ENCODE data around the gene CLASP1.

The CLASP1 gene

DNA sequence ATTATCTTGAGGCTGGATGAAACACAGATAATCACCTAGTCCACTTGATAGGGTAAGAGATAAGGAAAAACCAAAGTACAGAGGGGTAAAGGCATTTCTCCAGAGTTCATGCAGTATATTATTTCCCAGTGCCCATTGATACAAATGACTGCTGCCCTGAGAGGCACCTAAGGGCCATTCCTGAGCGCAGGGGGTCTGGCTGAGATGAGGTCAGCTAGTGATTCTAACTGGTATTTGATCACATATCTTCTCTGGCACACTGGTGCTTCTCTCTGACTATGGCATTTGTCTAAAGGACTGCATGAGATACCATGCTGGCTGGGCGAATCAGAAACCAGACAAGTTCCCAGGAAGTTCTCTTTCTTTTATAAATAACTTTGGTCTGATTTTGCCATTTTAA, 291.0 kb downstream of the CLASP1 start:
- H3K4me3 ChIP-seq: no peak overlapping the region
- H3K27ac ChIP-seq: no peak overlapping the region
- no peak for DNase-seq (ENCODE audit: low spot score)
- TF ChIP-seq, protein P1, sequence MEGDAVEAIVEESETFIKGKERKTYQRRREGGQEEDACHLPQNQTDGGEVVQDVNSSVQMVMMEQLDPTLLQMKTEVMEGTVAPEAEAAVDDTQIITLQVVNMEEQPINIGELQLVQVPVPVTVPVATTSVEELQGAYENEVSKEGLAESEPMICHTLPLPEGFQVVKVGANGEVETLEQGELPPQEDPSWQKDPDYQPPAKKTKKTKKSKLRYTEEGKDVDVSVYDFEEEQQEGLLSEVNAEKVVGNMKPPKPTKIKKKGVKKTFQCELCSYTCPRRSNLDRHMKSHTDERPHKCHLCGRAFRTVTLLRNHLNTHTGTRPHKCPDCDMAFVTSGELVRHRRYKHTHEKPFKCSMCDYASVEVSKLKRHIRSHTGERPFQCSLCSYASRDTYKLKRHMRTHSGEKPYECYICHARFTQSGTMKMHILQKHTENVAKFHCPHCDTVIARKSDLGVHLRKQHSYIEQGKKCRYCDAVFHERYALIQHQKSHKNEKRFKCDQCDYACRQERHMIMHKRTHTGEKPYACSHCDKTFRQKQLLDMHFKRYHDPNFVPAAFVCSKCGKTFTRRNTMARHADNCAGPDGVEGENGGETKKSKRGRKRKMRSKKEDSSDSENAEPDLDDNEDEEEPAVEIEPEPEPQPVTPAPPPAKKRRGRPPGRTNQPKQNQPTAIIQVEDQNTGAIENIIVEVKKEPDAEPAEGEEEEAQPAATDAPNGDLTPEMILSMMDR (IDR thresholded peaks at IDR 0.05): no peak

GRCh38 chr2:121356058-121356640, 293.1 kb downstream of the CLASP1 start:
- TF ChIP-seq, protein P1 (IDR thresholded peaks at IDR 0.05): no peak
- H3K27ac ChIP-seq: no peak overlapping the region
- no peak overlapping the region for H3K4me3 ChIP-seq
- no peak for DNase-seq (ENCODE audit: low spot score)

DNA sequence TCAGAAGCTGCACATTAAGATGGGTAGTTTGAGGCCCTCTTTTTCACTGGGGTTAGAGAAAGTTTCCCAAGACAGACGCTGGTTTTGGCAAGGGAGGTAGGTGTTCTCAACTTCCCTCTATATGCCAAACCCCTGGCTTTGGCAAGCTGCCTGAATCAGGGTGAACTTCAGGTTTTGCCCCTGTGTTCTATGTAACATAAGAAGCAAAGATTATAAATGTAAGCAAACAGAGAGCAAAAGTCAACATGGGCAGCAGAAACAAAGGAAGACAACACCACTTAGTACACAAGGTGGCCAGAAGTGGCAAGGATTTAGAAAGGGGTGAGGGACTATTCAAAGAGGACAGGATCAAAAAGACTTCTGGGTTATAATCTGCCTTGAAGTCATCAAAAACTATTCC, 293.8 kb downstream of the CLASP1 start:
- no peak for DNase-seq (ENCODE audit: low spot score)
- H3K27ac ChIP-seq: no peak overlapping the region
- H3K4me3 ChIP-seq: no peak overlapping the region
- TF ChIP-seq, protein P1 (IDR thresholded peaks at IDR 0.05): no peak

DNA sequence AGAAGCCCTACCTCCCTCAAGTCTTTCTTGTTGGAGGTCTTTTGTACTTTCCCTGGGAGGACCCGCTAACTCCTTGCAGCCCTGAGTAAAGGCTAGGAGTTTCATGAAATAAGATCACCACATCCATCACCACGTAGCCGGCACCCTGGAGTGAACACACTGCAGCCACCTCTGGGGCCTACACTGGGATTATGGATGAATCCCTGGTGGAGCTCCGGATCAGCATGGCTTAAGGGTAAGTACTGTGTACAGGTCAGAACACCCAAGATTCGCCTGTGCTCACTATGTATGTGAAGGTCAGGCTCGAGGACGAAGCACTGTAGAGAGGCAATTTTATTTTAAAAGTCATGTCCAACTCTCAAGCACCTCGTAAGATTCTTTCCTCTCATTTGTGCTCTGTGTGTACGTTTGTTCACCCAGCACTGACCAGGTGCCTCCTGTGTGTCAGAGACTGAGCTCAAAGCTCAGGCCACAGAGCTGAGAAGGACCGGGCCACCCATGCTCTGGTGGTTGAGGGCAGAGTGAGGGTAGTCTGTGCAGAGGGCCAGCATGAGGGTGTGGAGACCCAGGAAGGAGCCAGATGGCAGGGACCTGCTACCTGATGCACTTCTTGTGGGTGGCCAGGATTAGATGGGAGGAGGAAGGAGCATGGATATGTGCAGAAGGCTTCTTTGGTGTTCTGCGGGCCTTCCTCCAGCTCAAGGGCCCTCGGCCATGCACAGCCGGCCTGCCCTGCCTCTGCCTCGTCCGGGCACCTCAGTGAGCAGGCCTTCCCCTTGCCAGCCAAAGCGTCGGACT, 297.5 kb downstream of the CLASP1 start:
- Histone ChIP-seq H3K27ac (no peak overlapping the region), H3K4me3 (no peak overlapping the region)
- TF ChIP-seq, protein P1 (IDR thresholded peaks at IDR 0.05): no peak
- no peak for DNase-seq (ENCODE audit: low spot score)

GRCh38 chr2:121350890-121351289, 298.4 kb downstream of the CLASP1 start:
- Histone ChIP-seq H3K27ac (no peak overlapping the region), H3K4me3 (no peak overlapping the region)
- TF ChIP-seq, protein P1 (IDR thresholded peaks at IDR 0.05): no peak
- DNase-seq (ENCODE audit: low spot score): no peak

DNA sequence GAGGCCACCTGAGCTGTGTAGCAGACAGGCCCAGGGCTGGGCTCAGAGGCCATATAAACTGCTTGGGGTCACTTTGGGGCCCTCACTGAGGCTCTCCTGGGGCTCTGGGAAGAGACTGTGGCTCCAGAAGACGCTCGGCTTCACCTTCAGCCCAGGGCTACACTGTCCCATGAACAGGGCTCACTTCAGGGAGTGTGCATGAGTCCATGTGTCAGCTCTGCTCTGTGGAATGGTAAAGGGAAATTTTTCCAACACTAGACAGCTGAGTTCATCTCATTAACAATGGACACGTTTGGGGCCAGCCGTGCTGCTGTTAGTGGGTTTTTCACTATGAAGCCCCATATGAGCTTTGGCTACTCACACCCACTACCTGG, 298.9 kb downstream of the CLASP1 start:
- Histone ChIP-seq H3K27ac (no peak overlapping the region), H3K4me3 (no peak overlapping the region)
- no peak for DNase-seq (ENCODE audit: low spot score)
- TF ChIP-seq, protein P1 (IDR thresholded peaks at IDR 0.05): no peak

All from coronary artery (tissue), 2 donors.